Measurements from ENCODE around the gene TADA2B.

DNA sequence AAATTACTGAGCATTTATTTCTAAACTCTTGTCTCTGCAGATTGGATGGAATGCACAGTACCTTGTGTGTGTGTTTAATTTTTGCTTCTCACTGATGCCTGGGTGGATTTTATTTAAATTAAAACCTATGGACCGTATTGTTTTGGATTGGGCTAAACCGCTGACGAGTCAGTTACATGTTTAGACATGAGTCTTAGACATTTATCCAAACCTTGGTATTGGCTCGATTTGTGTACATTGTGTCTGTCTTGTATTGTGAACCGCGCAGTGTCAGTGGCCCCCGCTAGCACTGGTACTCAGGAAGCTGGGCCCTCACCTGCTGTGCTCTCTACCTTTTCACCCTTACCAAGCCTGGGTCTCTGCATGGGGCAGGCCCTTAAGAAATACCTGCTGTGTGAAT, 40.8 kb upstream of the TADA2B start:
- TF ChIP-seq ZNF311 (CRISPR knock-in tag; IDR thresholded peaks at IDR 0.05) (no peak), FOXM1 (IDR thresholded peaks at IDR 0.05; ENCODE audit: low read depth) (no peak), FOXM1 (CRISPR knock-in tag; IDR thresholded peaks at IDR 0.05; ENCODE audit: low read depth) (no peak), ZBTB1 (CRISPR knock-in tag; IDR thresholded peaks at IDR 0.05; ENCODE audit: borderline replicate concordance, low read depth) (no peak), POLR2A (conservative IDR thresholded peaks at IDR 0.05) (no peak), POLR2G (IDR thresholded peaks at IDR 0.05; ENCODE audit: low read depth, low read length) (no peak), ATF1 (CRISPR knock-in tag; IDR thresholded peaks at IDR 0.05) (no peak), ATF1 (tag; IDR thresholded peaks at IDR 0.05) (no peak), ZNF140 (CRISPR knock-in tag; IDR thresholded peaks at IDR 0.05) (no peak), BRCA1 (IDR thresholded peaks at IDR 0.05) (no peak), BRCA1 (CRISPR knock-in tag; IDR thresholded peaks at IDR 0.05) (no peak), IRF2 (CRISPR knock-in tag; IDR thresholded peaks at IDR 0.05) (no peak)
- TF ChIP-seq, protein P1, sequence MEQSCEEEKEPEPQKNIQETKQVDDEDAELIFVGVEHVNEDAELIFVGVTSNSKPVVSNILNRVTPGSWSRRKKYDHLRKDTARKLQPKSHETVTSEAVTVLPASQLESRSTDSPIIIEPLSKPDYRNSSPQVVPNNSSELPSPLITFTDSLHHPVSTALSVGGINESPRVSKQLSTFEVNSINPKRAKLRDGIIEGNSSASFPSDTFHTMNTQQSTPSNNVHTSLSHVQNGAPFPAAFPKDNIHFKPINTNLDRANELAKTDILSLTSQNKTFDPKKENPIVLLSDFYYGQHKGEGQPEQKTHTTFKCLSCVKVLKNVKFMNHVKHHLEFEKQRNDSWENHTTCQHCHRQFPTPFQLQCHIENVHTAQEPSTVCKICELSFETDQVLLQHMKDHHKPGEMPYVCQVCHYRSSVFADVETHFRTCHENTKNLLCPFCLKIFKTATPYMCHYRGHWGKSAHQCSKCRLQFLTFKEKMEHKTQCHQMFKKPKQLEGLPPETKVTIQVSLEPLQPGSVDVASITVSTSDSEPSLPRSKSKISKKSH (CRISPR knock-in tag; IDR thresholded peaks at IDR 0.05) = no peak

All from K562 (cell line).